GM23338 (cell line): ENCODE data around the gene FOXL2NB. TPM values are rescaled to one million over a fixed set of nuclear protein-coding genes. Genes with fewer than 3 reads are reported as not detected.

Experiments
- ATAC-seq: fragments of 200-7000 bp; cut with Tn5 transposase; 3 replicates; pipeline ENCODE4 v1.9.1; 2020
- DNase-seq: peaks from one replicate; pipeline ENCODE4 v3.0.0-alpha.2; 2015; ENCODE audit warnings: low spot score
- H2AFZ ChIP-seq: fragments of 200-600 bp; sonication (generic); 2 replicates; pipeline ENCODE4 v1.8.0; 2016; ENCODE audit warnings: antibody characterized with exemption, mild to moderate bottlenecking, moderate library complexity
- H3F3A ChIP-seq: fragments of 200-600 bp; sonication (generic); replicated peaks from 2 replicates; pipeline ENCODE4 v1.8.0; 2017; ENCODE audit warnings: antibody characterized with exemption, mixed run types, low read depth
- H3K27ac ChIP-seq: fragments of 200-600 bp; sonication (generic); 2 replicates; pipeline ENCODE4 v1.6.1; 2016; ENCODE audit warnings: low read depth
- H3K27me3 ChIP-seq: fragments of 200-600 bp; sonication (generic); 2 replicates; pipeline ENCODE4 v1.8.0; 2016; ENCODE audit warnings: mild to moderate bottlenecking, mixed run types, moderate library complexity; ENCODE audit not compliant: insufficient read depth
- H3K36me3 ChIP-seq: fragments of 200-600 bp; sonication (generic); 2 replicates; pipeline ENCODE4 v1.8.0; 2016; ENCODE audit warnings: mild to moderate bottlenecking; ENCODE audit not compliant: insufficient read depth
- H3K4me1 ChIP-seq: fragments of 200-600 bp; sonication (generic); 2 replicates; pipeline ENCODE4 v1.8.0; 2016; ENCODE audit warnings: mild to moderate bottlenecking, moderate library complexity; ENCODE audit not compliant: insufficient read depth
- H3K4me2 ChIP-seq: fragments of 200-600 bp; sonication (generic); 2 replicates; pipeline ENCODE4 v1.7.1; 2017; ENCODE audit warnings: mixed run types
- H3K4me3 ChIP-seq: fragments of 200-600 bp; sonication (generic); 2 replicates; pipeline ENCODE4 v1.6.1; 2016; ENCODE audit warnings: mixed run types
- H3K79me2 ChIP-seq: fragments of 200-600 bp; sonication (generic); replicated peaks from 2 replicates; pipeline ENCODE4 v1.8.0; 2017; ENCODE audit warnings: mild to moderate bottlenecking; ENCODE audit not compliant: insufficient read depth
- H3K9me2 ChIP-seq: fragments of 200-600 bp; sonication (generic); 2 replicates; pipeline ENCODE4 v1.8.0; 2017; ENCODE audit not compliant: insufficient read depth
- H4K20me1 ChIP-seq: fragments of 200-600 bp; sonication (generic); replicated peaks from 2 replicates; pipeline ENCODE4 v1.8.0; 2017; ENCODE audit warnings: mild to moderate bottlenecking; ENCODE audit not compliant: insufficient read depth
- H3K27ac Mint-ChIP-seq: 2 replicates; pipeline ENCODE4 v1.8.0; 2020; ENCODE audit warnings: inconsistent platforms, mild to moderate bottlenecking, moderate library complexity, mixed read lengths
- H3K27me3 Mint-ChIP-seq: 3 replicates; pipeline ENCODE4 v1.8.0; 2022; ENCODE audit warnings: low read depth, mild to moderate bottlenecking, moderate library complexity, mixed read lengths, inconsistent platforms; ENCODE audit not compliant: insufficient read depth, poor library complexity
- H3K36me3 Mint-ChIP-seq: 3 replicates; pipeline ENCODE4 v1.8.0; 2021; ENCODE audit warnings: low read depth, mild to moderate bottlenecking, inconsistent platforms, moderate library complexity, mixed read lengths
- H3K4me1 Mint-ChIP-seq: 3 replicates; pipeline ENCODE4 v1.8.0; 2020; ENCODE audit warnings: mild to moderate bottlenecking, inconsistent platforms, mixed read lengths
- H3K4me3 Mint-ChIP-seq: 3 replicates; pipeline ENCODE4 v1.8.0; 2021; ENCODE audit warnings: moderate library complexity, mild to moderate bottlenecking, inconsistent platforms, mixed read lengths
- H3K9me3 Mint-ChIP-seq: 3 replicates; pipeline ENCODE4 v1.8.0; 2020; ENCODE audit warnings: moderate library complexity, mild to moderate bottlenecking, inconsistent platforms, mixed read lengths
- CREB1 ChIP-seq: fragments of 250-450 bp; sonication (Bioruptor Pico); IDR thresholded peaks from 2 replicates; pipeline ENCODE4 v1.5.0; 2020; ENCODE audit warnings: low read depth, mild to moderate bottlenecking, moderate library complexity
- EZH2 ChIP-seq: fragments of 200-600 bp; sonication (generic); IDR thresholded peaks from one replicate; pipeline ENCODE4 v1.8.0; 2017; ENCODE audit warnings: antibody characterized with exemption, mild to moderate bottlenecking, low read depth; ENCODE audit not compliant: unreplicated experiment
- EZH2phosphoT487 ChIP-seq: fragments of 200-600 bp; sonication (generic); IDR thresholded peaks from one replicate; pipeline ENCODE4 v1.8.1; 2018; ENCODE audit warnings: antibody characterized with exemption; ENCODE audit not compliant: unreplicated experiment
- JUNB ChIP-seq: IDR thresholded peaks from one replicate; pipeline ENCODE4 v1.6.1; 2016; ENCODE audit warnings: antibody characterized with exemption; ENCODE audit not compliant: unreplicated experiment
- POLR2AphosphoS5 ChIP-seq: IDR thresholded peaks from 2 replicates; pipeline ENCODE4 v1.6.1; 2016; ENCODE audit warnings: antibody characterized with exemption, low read depth
- STAT1 ChIP-seq: IDR thresholded peaks from one replicate; pipeline ENCODE4 v1.6.1; 2016; ENCODE audit warnings: antibody characterized with exemption; ENCODE audit not compliant: unreplicated experiment
- polyA plus RNA-seq: library from polyadenylated mRNA; unstranded; fragments of >200 nt; fragmentation: Nextera tagmentation; extraction: Ambion mirVana; gene quantifications from 2 replicates; pipeline ENCODE4 v1.2.1, GENCODE V29; 2016
- total RNA-seq: library from RNA; depleted of rRNA; stranded (reverse); fragments of >200 nt; shearing (Covaris generic); gene quantifications from 2 replicates; pipeline ENCODE4 v1.2.3, GENCODE V29; 2014
- TF ChIP-seq, protein P1 (sequence below): IDR thresholded peaks from one replicate; pipeline ENCODE4 v1.6.1; 2018; ENCODE audit warnings: antibody characterized with exemption; ENCODE audit not compliant: unreplicated experiment
- TF ChIP-seq, protein P2 (sequence below): IDR thresholded peaks from 2 replicates; pipeline ENCODE4 v1.6.1; 2016; ENCODE audit warnings: antibody characterized with exemption
- TF ChIP-seq, protein P3 (sequence below), 2 experiments: fragments of 200-600 bp in 1 of 2; sonication (generic) in 1 of 2; conservative IDR thresholded peaks; 2 replicates each; pipeline versions ENCODE4 v1.5.1 to v1.6.1; 2016 to 2017; ENCODE audit warnings: antibody characterized with exemption in 2 of 2, low read depth in 2 of 2, mild to moderate bottlenecking in 2 of 2, moderate library complexity in 1 of 2
- TF ChIP-seq, protein P4 (sequence below): fragments of 250-450 bp; sonication (Bioruptor Pico); IDR thresholded peaks from 2 replicates; pipeline ENCODE4 v1.5.0; 2020; ENCODE audit warnings: mild to moderate bottlenecking, moderate library complexity

Gene FOXL2NB
- total and polyA plus RNA-seq, 2 experiments from 2014 or later, result 11.2 to 15.6 TPM

DNA sequence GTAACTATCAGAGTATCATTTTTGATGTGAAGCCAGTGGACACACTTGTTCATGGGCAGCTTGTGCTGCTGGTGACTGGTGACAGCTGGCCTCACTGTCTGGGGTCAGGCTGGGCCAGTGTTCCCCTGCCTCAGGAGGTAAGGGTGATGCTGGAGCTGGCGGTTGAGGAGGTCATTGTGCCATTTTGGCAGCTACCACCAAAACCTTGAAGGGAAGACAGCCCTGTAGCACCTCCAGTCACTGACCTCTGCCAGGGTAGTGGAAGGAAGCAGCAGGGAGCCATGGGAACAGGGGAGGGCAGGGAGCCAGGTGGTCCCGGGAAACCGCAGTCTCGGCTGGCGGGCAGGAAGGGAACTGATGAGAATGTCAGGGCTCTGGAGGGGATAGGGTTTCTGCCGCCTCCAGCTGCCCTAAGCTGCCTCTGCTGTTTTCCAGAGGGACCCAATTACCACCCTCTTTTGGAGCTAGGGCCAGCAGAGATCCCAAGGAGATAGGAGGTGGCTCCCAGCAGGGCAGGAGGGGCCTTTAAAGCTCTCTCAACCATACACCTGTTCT lies 24.8 kb downstream of the FOXL2NB start:
- no peak overlapping the region for H3K27ac Mint-ChIP-seq
- no peak for ATAC-seq
- no peak overlapping the region for H2AFZ ChIP-seq

DNA sequence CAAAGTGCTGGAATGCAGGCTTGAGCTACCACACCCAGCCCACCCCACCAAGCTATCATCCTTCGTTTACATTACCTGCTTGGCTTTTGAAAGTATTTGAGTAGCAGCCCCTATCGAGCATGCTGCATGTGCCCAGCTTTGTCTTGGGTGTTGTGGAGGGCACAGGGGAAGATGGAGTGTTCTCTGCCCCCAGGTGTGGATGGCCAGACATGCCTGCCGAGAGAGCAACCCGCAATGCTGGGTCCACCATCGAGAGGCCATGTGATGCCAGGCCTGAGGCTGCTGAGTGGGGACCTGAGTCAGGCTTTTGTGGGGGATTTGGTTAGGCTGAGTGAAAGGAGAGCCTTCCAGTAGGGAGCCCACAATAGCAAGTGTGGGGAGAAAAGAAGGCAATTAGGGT lies 25.9 kb downstream of the FOXL2NB start:
- no peak overlapping the region for H3K4me3 Mint-ChIP-seq
- TF ChIP-seq, protein P1, sequence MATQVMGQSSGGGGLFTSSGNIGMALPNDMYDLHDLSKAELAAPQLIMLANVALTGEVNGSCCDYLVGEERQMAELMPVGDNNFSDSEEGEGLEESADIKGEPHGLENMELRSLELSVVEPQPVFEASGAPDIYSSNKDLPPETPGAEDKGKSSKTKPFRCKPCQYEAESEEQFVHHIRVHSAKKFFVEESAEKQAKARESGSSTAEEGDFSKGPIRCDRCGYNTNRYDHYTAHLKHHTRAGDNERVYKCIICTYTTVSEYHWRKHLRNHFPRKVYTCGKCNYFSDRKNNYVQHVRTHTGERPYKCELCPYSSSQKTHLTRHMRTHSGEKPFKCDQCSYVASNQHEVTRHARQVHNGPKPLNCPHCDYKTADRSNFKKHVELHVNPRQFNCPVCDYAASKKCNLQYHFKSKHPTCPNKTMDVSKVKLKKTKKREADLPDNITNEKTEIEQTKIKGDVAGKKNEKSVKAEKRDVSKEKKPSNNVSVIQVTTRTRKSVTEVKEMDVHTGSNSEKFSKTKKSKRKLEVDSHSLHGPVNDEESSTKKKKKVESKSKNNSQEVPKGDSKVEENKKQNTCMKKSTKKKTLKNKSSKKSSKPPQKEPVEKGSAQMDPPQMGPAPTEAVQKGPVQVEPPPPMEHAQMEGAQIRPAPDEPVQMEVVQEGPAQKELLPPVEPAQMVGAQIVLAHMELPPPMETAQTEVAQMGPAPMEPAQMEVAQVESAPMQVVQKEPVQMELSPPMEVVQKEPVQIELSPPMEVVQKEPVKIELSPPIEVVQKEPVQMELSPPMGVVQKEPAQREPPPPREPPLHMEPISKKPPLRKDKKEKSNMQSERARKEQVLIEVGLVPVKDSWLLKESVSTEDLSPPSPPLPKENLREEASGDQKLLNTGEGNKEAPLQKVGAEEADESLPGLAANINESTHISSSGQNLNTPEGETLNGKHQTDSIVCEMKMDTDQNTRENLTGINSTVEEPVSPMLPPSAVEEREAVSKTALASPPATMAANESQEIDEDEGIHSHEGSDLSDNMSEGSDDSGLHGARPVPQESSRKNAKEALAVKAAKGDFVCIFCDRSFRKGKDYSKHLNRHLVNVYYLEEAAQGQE, result no peak
- TF ChIP-seq CREB1 (CRISPR knock-in tag), result no peak
- TF ChIP-seq EZH2phosphoT487, result no peak
- TF ChIP-seq, protein P2, sequence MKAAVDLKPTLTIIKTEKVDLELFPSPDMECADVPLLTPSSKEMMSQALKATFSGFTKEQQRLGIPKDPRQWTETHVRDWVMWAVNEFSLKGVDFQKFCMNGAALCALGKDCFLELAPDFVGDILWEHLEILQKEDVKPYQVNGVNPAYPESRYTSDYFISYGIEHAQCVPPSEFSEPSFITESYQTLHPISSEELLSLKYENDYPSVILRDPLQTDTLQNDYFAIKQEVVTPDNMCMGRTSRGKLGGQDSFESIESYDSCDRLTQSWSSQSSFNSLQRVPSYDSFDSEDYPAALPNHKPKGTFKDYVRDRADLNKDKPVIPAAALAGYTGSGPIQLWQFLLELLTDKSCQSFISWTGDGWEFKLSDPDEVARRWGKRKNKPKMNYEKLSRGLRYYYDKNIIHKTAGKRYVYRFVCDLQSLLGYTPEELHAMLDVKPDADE, result no peak
- no peak for TF ChIP-seq JUNB
- no peak for TF ChIP-seq STAT1
- TF ChIP-seq, protein P3, sequence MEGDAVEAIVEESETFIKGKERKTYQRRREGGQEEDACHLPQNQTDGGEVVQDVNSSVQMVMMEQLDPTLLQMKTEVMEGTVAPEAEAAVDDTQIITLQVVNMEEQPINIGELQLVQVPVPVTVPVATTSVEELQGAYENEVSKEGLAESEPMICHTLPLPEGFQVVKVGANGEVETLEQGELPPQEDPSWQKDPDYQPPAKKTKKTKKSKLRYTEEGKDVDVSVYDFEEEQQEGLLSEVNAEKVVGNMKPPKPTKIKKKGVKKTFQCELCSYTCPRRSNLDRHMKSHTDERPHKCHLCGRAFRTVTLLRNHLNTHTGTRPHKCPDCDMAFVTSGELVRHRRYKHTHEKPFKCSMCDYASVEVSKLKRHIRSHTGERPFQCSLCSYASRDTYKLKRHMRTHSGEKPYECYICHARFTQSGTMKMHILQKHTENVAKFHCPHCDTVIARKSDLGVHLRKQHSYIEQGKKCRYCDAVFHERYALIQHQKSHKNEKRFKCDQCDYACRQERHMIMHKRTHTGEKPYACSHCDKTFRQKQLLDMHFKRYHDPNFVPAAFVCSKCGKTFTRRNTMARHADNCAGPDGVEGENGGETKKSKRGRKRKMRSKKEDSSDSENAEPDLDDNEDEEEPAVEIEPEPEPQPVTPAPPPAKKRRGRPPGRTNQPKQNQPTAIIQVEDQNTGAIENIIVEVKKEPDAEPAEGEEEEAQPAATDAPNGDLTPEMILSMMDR (conservative IDR thresholded peaks at IDR 0.05; ENCODE audit: low read depth in 2 of 2), result no peak
- TF ChIP-seq POLR2AphosphoS5, result no peak
- TF ChIP-seq, protein P4, sequence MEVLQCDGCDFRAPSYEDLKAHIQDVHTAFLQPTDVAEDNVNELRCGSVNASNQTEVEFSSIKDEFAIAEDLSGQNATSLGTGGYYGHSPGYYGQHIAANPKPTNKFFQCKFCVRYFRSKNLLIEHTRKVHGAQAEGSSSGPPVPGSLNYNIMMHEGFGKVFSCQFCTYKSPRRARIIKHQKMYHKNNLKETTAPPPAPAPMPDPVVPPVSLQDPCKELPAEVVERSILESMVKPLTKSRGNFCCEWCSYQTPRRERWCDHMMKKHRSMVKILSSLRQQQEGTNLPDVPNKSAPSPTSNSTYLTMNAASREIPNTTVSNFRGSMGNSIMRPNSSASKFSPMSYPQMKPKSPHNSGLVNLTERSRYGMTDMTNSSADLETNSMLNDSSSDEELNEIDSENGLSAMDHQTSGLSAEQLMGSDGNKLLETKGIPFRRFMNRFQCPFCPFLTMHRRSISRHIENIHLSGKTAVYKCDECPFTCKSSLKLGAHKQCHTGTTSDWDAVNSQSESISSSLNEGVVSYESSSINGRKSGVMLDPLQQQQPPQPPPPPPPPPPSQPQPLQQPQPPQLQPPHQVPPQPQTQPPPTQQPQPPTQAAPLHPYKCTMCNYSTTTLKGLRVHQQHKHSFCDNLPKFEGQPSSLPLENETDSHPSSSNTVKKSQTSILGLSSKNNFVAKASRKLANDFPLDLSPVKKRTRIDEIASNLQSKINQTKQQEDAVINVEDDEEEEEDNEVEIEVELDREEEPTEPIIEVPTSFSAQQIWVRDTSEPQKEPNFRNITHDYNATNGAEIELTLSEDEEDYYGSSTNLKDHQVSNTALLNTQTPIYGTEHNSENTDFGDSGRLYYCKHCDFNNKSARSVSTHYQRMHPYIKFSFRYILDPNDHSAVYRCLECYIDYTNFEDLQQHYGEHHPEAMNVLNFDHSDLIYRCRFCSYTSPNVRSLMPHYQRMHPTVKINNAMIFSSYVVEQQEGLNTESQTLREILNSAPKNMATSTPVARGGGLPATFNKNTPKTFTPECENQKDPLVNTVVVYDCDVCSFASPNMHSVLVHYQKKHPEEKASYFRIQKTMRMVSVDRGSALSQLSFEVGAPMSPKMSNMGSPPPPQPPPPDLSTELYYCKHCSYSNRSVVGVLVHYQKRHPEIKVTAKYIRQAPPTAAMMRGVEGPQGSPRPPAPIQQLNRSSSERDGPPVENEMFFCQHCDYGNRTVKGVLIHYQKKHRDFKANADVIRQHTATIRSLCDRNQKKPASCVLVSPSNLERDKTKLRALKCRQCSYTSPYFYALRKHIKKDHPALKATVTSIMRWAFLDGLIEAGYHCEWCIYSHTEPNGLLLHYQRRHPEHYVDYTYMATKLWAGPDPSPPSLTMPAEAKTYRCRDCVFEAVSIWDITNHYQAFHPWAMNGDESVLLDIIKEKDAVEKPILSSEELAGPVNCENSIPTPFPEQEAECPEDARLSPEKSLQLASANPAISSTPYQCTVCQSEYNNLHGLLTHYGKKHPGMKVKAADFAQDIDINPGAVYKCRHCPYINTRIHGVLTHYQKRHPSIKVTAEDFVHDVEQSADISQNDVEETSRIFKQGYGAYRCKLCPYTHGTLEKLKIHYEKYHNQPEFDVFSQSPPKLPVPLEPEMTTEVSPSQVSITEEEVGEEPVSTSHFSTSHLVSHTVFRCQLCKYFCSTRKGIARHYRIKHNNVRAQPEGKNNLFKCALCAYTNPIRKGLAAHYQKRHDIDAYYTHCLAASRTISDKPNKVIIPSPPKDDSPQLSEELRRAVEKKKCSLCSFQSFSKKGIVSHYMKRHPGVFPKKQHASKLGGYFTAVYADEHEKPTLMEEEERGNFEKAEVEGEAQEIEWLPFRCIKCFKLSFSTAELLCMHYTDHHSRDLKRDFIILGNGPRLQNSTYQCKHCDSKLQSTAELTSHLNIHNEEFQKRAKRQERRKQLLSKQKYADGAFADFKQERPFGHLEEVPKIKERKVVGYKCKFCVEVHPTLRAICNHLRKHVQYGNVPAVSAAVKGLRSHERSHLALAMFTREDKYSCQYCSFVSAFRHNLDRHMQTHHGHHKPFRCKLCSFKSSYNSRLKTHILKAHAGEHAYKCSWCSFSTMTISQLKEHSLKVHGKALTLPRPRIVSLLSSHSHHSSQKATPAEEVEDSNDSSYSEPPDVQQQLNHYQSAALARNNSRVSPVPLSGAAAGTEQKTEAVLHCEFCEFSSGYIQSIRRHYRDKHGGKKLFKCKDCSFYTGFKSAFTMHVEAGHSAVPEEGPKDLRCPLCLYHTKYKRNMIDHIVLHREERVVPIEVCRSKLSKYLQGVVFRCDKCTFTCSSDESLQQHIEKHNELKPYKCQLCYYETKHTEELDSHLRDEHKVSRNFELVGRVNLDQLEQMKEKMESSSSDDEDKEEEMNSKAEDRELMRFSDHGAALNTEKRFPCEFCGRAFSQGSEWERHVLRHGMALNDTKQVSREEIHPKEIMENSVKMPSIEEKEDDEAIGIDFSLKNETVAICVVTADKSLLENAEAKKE (CRISPR knock-in tag), result no peak

More for the DNA sequence above, 24.8 kb downstream of the FOXL2NB start:
- Mint-ChIP-seq H3K36me3 (no peaks in the 10 kb centered on the region; the same call in 2 of the 3 replicates), H3K4me3 (no peak overlapping the region), H3K27me3 (peaks cover 5% of the 10 kb centered on the region), H3K9me3 (no peaks in the 10 kb centered on the region; the same call in 2 of the 3 replicates), H3K4me1 (no peaks in the 10 kb centered on the region)
- no peaks in the 10 kb centered on the region for H3F3A ChIP-seq
- no peak for DNase-seq
- no peak overlapping the region for H3K27ac ChIP-seq
- no peak overlapping the region for H3K4me3 ChIP-seq
- H4K20me1 ChIP-seq, result no peaks in the 10 kb centered on the region
- no peaks in the 10 kb centered on the region for H3K79me2 ChIP-seq
- no peaks in the 10 kb centered on the region for H3K9me2 ChIP-seq
- no peaks in the 10 kb centered on the region for H3K27me3 ChIP-seq
- H3K36me3 ChIP-seq, result no peaks in the 10 kb centered on the region
- no peaks in the 10 kb centered on the region for H3K4me1 ChIP-seq
- no peak for TF ChIP-seq EZH2
- H3K4me2 ChIP-seq, result no peak overlapping the region

More for the DNA sequence above, 25.9 kb downstream of the FOXL2NB start:
- no peaks in the 10 kb centered on the region; the same call in 2 of the 3 replicates for H3K36me3 Mint-ChIP-seq
- Histone ChIP-seq H3K4me2 (no peak overlapping the region), H3K4me3 (no peak overlapping the region), H3K27me3 (no peaks in the 10 kb centered on the region), H3F3A (no peaks in the 10 kb centered on the region), H3K4me1 (no peaks in the 10 kb centered on the region), H4K20me1 (no peaks in the 10 kb centered on the region), H2AFZ (no peak overlapping the region), H3K36me3 (no peaks in the 10 kb centered on the region), H3K79me2 (no peaks in the 10 kb centered on the region), H3K9me2 (no peaks in the 10 kb centered on the region), H3K27ac (no peak overlapping the region)
- DNase-seq, result no peak
- H3K9me3 Mint-ChIP-seq, result no peaks in the 10 kb centered on the region; the same call in 2 of the 3 replicates
- ATAC-seq, result no peak
- H3K4me1 Mint-ChIP-seq, result no peaks in the 10 kb centered on the region
- peaks cover 5% of the 10 kb centered on the region for H3K27me3 Mint-ChIP-seq
- H3K27ac Mint-ChIP-seq, result no peak overlapping the region
